OCI-LY7 (cell line): ENCODE measurements around the gene SEMA3C. TPM values are rescaled to one million over a fixed set of nuclear protein-coding genes. Genes with fewer than 3 reads are reported as not detected.

Source experiments
- BruUV-seq: library from RNA; stranded (reverse); fragments of 400-500 nt; replicated peaks from 2 replicates; lab custom pipeline; 2021; lab: Mats Ljungman, UMichigan
- CTCF ChIA-PET: fragments of 300-600 bp; sonication (Branson Sonifier 250); formaldehyde crosslinking; loops from one replicate; lab custom pipeline; 2022; ENCODE audit warnings: antibody characterized with exemption; ENCODE audit not compliant: unreplicated experiment; lab: Charles Lee
- POLR2A ChIA-PET: fragments of 300-600 bp; sonication (Branson Sonifier 250); formaldehyde crosslinking; loops from one replicate; lab custom pipeline; 2022; ENCODE audit warnings: antibody characterized with exemption; lab: Charles Lee
- DNase-seq: peaks from one replicate; pipeline ENCODE4 v3.0.0-alpha.2; 2015; ENCODE audit warnings: low spot score
- H2AFZ ChIP-seq: fragments of 200-600 bp; sonication (generic), shearing (Covaris generic); 2 replicates; pipeline ENCODE4 v1.6.1; 2014; ENCODE audit warnings: mild to moderate bottlenecking, antibody characterized with exemption, low read length, moderate library complexity
- H3K27ac ChIP-seq: fragments of 200-600 bp; sonication (generic); 2 replicates; pipeline ENCODE4 v1.5.1; 2014; ENCODE audit warnings: mixed run types, low read depth, mild to moderate bottlenecking, moderate library complexity, low read length, inconsistent platforms; ENCODE audit not compliant: poor library complexity, severe bottlenecking
- H3K36me3 ChIP-seq: fragments of 200-600 bp; sonication (generic); 2 replicates; pipeline ENCODE4 v1.6.1; 2014; ENCODE audit warnings: mild to moderate bottlenecking, antibody characterized with exemption, low read length, moderate library complexity, mixed read lengths; ENCODE audit not compliant: insufficient read depth
- H3K4me1 ChIP-seq: fragments of 200-600 bp; sonication (generic); 2 replicates; pipeline ENCODE4 v1.5.1; 2014; ENCODE audit warnings: mild to moderate bottlenecking, low read length; ENCODE audit not compliant: insufficient read depth, poor library complexity, severe bottlenecking
- H3K4me2 ChIP-seq: fragments of 200-600 bp; sonication (generic); 2 replicates; pipeline ENCODE4 v1.6.1; 2014; ENCODE audit warnings: mild to moderate bottlenecking, low read length
- H3K4me3 ChIP-seq: fragments of 200-600 bp; sonication (generic); 2 replicates; pipeline ENCODE4 v1.5.1; 2014; ENCODE audit warnings: mild to moderate bottlenecking, low read depth, low read length; ENCODE audit not compliant: poor library complexity, severe bottlenecking
- H3K79me2 ChIP-seq: fragments of 200-600 bp; sonication (generic); 2 replicates; pipeline ENCODE4 v1.6.1; 2016; ENCODE audit warnings: low read depth, mild to moderate bottlenecking, low read length, moderate library complexity, mixed read lengths; ENCODE audit not compliant: insufficient read depth
- H3K9me2 ChIP-seq: fragments of 200-600 bp; sonication (generic); 2 replicates; pipeline ENCODE4 v1.6.1; 2016; ENCODE audit warnings: mild to moderate bottlenecking, low read length, mixed read lengths; ENCODE audit not compliant: insufficient read depth
- H3K9me3 ChIP-seq: fragments of 200-600 bp; sonication (generic); 2 replicates; pipeline ENCODE4 v1.6.1; 2014; ENCODE audit warnings: mild to moderate bottlenecking, mixed run types, low read length, mixed read lengths
- H4K20me1 ChIP-seq: fragments of 200-600 bp; sonication (generic); 2 replicates; pipeline ENCODE4 v1.6.1; 2014; ENCODE audit warnings: mild to moderate bottlenecking, antibody characterized with exemption, low read length, moderate library complexity, mixed read lengths; ENCODE audit not compliant: insufficient read depth
- EZH2phosphoT487 ChIP-seq: fragments of 200-600 bp; sonication (generic); IDR thresholded peaks from 2 replicates; pipeline ENCODE4 v1.6.1; 2018; ENCODE audit warnings: low read depth, borderline replicate concordance, mild to moderate bottlenecking, mixed run types, antibody characterized with exemption, low read length, moderate library complexity, mixed read lengths
- intact Hi-C: fragments of 100-400 bp; cut with micrococcal nuclease; formaldehyde crosslinking; loops from one replicate; pipeline ENCODE4 v1.10.0; 2022; ENCODE audit not compliant: unreplicated experiment
- total RNA-seq, 2 experiments: library from RNA; depleted of rRNA in 1 of 2; stranded (reverse); fragments of >200 nt in 1 of 2; shearing (Covaris generic) in 1 of 2; gene quantifications; 2 replicates each; pipeline ENCODE4 v1.2.3, GENCODE V29; 2014 to 2022
- TF ChIP-seq, protein P1 (sequence below): fragments of 200-600 bp; sonication (generic); conservative IDR thresholded peaks from 2 replicates; pipeline ENCODE4 v1.5.1; 2014; ENCODE audit warnings: mild to moderate bottlenecking, antibody characterized with exemption, low read length, moderate library complexity, mixed read lengths

The SEMA3C gene
- total RNA-seq, 2 experiments from 2014 or later, result not detected

- TF ChIP-seq, protein P1, sequence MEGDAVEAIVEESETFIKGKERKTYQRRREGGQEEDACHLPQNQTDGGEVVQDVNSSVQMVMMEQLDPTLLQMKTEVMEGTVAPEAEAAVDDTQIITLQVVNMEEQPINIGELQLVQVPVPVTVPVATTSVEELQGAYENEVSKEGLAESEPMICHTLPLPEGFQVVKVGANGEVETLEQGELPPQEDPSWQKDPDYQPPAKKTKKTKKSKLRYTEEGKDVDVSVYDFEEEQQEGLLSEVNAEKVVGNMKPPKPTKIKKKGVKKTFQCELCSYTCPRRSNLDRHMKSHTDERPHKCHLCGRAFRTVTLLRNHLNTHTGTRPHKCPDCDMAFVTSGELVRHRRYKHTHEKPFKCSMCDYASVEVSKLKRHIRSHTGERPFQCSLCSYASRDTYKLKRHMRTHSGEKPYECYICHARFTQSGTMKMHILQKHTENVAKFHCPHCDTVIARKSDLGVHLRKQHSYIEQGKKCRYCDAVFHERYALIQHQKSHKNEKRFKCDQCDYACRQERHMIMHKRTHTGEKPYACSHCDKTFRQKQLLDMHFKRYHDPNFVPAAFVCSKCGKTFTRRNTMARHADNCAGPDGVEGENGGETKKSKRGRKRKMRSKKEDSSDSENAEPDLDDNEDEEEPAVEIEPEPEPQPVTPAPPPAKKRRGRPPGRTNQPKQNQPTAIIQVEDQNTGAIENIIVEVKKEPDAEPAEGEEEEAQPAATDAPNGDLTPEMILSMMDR, result no peak
- no peak for TF ChIP-seq EZH2phosphoT487
- H3K4me2 ChIP-seq, result no peak overlapping the region
- no peak for DNase-seq
These were observed 137.7 kb downstream of the SEMA3C start for GRCh38 chr7:80781146-80781545.

GRCh38 chr7:80779456-80779855 lies 139.4 kb downstream of the SEMA3C start:
- H3K4me2 ChIP-seq, result no peak overlapping the region
- DNase-seq, result no peak
- H3K4me1 ChIP-seq, result no peaks in the 10 kb centered on the region
- no peak for TF ChIP-seq EZH2phosphoT487
- TF ChIP-seq, protein P1, result no peak
- H4K20me1 ChIP-seq, result no peaks in the 10 kb centered on the region
- intact Hi-C loops, result no loop called here
- H2AFZ ChIP-seq, result no peak overlapping the region
- H3K9me2 ChIP-seq, result no peaks in the 10 kb centered on the region
- H3K9me3 ChIP-seq, result no peaks in the 10 kb centered on the region
- H3K79me2 ChIP-seq, result no peaks in the 10 kb centered on the region
- no peak overlapping the region for H3K4me3 ChIP-seq
- no TSS peak for BruUV-seq
- ChIA-PET CTCF (no interaction called here), POLR2A (no interaction called here)
- H3K36me3 ChIP-seq, result no peaks in the 10 kb centered on the region
- no peak overlapping the region for H3K27ac ChIP-seq

More at GRCh38 chr7:80781146-80781545, 137.7 kb downstream of the SEMA3C start:
- Histone ChIP-seq H3K4me3 (no peak overlapping the region), H4K20me1 (no peaks in the 10 kb centered on the region), H3K9me3 (no peaks in the 10 kb centered on the region), H3K36me3 (no peaks in the 10 kb centered on the region), H3K27ac (no peak overlapping the region), H2AFZ (no peak overlapping the region), H3K9me2 (no peaks in the 10 kb centered on the region), H3K4me1 (no peaks in the 10 kb centered on the region), H3K79me2 (no peaks in the 10 kb centered on the region)
- intact Hi-C loops, result no loop called here
- ChIA-PET POLR2A (no interaction called here), CTCF (no interaction called here)
- no TSS peak for BruUV-seq

DNA sequence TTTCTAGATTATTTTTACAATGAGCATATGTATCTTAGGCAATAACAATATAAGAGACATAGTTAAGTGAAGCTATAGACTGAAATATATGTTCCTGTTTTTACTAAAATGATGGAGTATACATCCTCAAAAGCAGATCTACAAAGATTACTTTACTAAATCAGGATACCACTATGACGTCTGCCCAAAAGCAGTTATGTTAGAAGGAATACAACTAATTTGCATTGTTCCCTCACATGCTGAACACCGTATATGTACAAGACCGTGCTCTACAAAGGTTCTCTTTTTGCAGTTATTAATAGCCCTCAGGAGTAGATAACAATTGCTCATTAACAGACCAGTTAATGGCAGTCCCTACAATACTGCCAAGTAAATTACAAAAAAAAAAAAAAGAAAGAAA lies 143.0 kb downstream of the SEMA3C start:
- intact Hi-C loops, result no loop called here
- H3K79me2 ChIP-seq, result no peaks in the 10 kb centered on the region
- H3K4me1 ChIP-seq, result no peaks in the 10 kb centered on the region
- H3K4me3 ChIP-seq, result no peak overlapping the region
- ChIA-PET CTCF (no interaction called here), POLR2A (no interaction called here)
- H3K27ac ChIP-seq, result no peak overlapping the region
- H2AFZ ChIP-seq, result no peak overlapping the region
- no peaks in the 10 kb centered on the region for H4K20me1 ChIP-seq
- no peak overlapping the region for H3K4me2 ChIP-seq
- TF ChIP-seq, protein P1, result no peak
- TF ChIP-seq EZH2phosphoT487, result no peak
- DNase-seq, result no peak
- H3K9me3 ChIP-seq, result no peaks in the 10 kb centered on the region
- H3K9me2 ChIP-seq, result no peaks in the 10 kb centered on the region
- no TSS peak for BruUV-seq
- no peaks in the 10 kb centered on the region for H3K36me3 ChIP-seq
